GM18873 (cell line): Measurements from ENCODE around the gene SLC35G1.
A peak's percentile ranks its signal among the peaks of the same experiment; 100 is the strongest.

Experiments used
- ATAC-seq: cut with Tn5 transposase; IDR thresholded peaks from one replicate; pipeline ENCODE4 v1.9.1; 2021; ENCODE audit warnings: mild to moderate bottlenecking, moderate library complexity, moderate number of reproducible peaks; ENCODE audit not compliant: unreplicated experiment, low FRiP score

The SLC35G1 gene

GRCh38 chr10:93893646-93894515, at the start of gene SLC35G1:
TSS of gene SLC35G1 (plus strand) at chr10:93893978. CDS start at chr10:93894034, 56 bp downstream.
- ATAC-seq, result peak; percentile 68

GRCh38 chr10:93844979-93845626, 48.7 kb upstream of the SLC35G1 start:
- no peak for ATAC-seq

GRCh38 chr10:93849593-93849992, 44.2 kb upstream of the SLC35G1 start:
- no peak for ATAC-seq

GRCh38 chr10:93850031-93851015, 43.5 kb upstream of the SLC35G1 start:
- ATAC-seq, result no peak

GRCh38 chr10:93851169-93851568, 42.6 kb upstream of the SLC35G1 start:
- ATAC-seq, result no peak

- no peak for ATAC-seq
Observed at GRCh38 chr10:93852476-93853095, 41.2 kb upstream of the SLC35G1 start.

GRCh38 chr10:93854975-93855374, 38.8 kb upstream of the SLC35G1 start:
- ATAC-seq, result no peak

- no peak for ATAC-seq
Observed at GRCh38 chr10:93856349-93857145, 37.2 kb upstream of the SLC35G1 start.

GRCh38 chr10:93859049-93859655, 34.6 kb upstream of the SLC35G1 start:
- ATAC-seq, result no peak

- no peak for ATAC-seq
Observed at GRCh38 chr10:93861825-93862224, 32.0 kb upstream of the SLC35G1 start.

GRCh38 chr10:93865794-93866425, 27.9 kb upstream of the SLC35G1 start:
- no peak for ATAC-seq

GRCh38 chr10:93867525-93867924, 26.3 kb upstream of the SLC35G1 start:
- ATAC-seq, result no peak

GRCh38 chr10:93871671-93872204, 22.0 kb upstream of the SLC35G1 start:
- ATAC-seq, result no peak

GRCh38 chr10:93872375-93873158, 21.2 kb upstream of the SLC35G1 start:
- no peak for ATAC-seq

GRCh38 chr10:93873420-93874115, 20.2 kb upstream of the SLC35G1 start:
- no peak for ATAC-seq

- ATAC-seq, result no peak
Observed at GRCh38 chr10:93874309-93875031, 19.3 kb upstream of the SLC35G1 start.
